ENCODE measurements around the gene SAMM50.

- TF ChIP-seq EZH2 (optimal IDR thresholded peaks at IDR 0.05; ENCODE audit: low read depth, low read length) (no peak), CTCF (IDR thresholded peaks at IDR 0.05; ENCODE audit: low read length) (no peak)
Observed at GRCh38 chr22:43974028-43974545, 18.8 kb downstream of the SAMM50 start.
